SHP77 treated with DMSO at 0.1 percent for 48 hours (cell line): Measurements from ENCODE around the gene KIAA0930.

Source experiments
- DNase-seq: peaks from one replicate; lab custom pipeline; 2025; lab: John Stamatoyannopoulos, UW

KIAA0930 gene

GRCh38 chr22:45172881-45173585 is 67.7 kb downstream of the KIAA0930 start:
- no peak for DNase-seq

GRCh38 chr22:45171830-45172229 is 68.9 kb downstream of the KIAA0930 start:
- no peak for DNase-seq

GRCh38 chr22:45169591-45170466 is 70.9 kb downstream of the KIAA0930 start:
- no peak for DNase-seq

GRCh38 chr22:45166932-45167331 is 73.8 kb downstream of the KIAA0930 start:
- no peak for DNase-seq

- no peak for DNase-seq
Observed at GRCh38 chr22:45164270-45165088, 76.2 kb downstream of the KIAA0930 start.

- DNase-seq: peak; percentile 94
Observed at GRCh38 chr22:45163451-45164269, 77.0 kb downstream of the KIAA0930 start, which contains the start of gene NUP50. NUP50 (plus strand) TSS chr22:45163925; CDS start chr22:45168178, 4,253 bp downstream.

GRCh38 chr22:45163099-45163450 is 77.6 kb downstream of the KIAA0930 start:
- DNase-seq: no peak

GRCh38 chr22:45162531-45162930 is 78.2 kb downstream of the KIAA0930 start:
- DNase-seq: no peak

- DNase-seq: no peak
Observed at GRCh38 chr22:45159652-45160462, 80.8 kb downstream of the KIAA0930 start.

GRCh38 chr22:45157907-45158306 is 82.8 kb downstream of the KIAA0930 start:
- DNase-seq: no peak

GRCh38 chr22:45155050-45155840 is 85.4 kb downstream of the KIAA0930 start:
- no peak for DNase-seq

GRCh38 chr22:45154383-45154782 is 86.3 kb downstream of the KIAA0930 start:
- DNase-seq: no peak

GRCh38 chr22:45151503-45151902 is 89.2 kb downstream of the KIAA0930 start:
- no peak for DNase-seq

- DNase-seq: no peak
Observed at GRCh38 chr22:45150139-45150538, 90.6 kb downstream of the KIAA0930 start.

GRCh38 chr22:45149671-45150070 is 91.0 kb downstream of the KIAA0930 start:
- DNase-seq: no peak

GRCh38 chr22:45144916-45145315 is 95.8 kb downstream of the KIAA0930 start:
- DNase-seq: no peak

- DNase-seq: no peak
Observed at GRCh38 chr22:45142376-45142775, 98.3 kb downstream of the KIAA0930 start.
